IPS DF 6.9 (cell line): ENCODE data around the gene CHN1.

Experiments used
- DNase-seq: peaks from one replicate; pipeline ENCODE4 v3.0.0-alpha.2; 2013; ENCODE audit warnings: low read depth, low spot score
- H3K27ac ChIP-seq: one replicate; pipeline ENCODE4 v1.5.1; 2013; ENCODE audit warnings: low read length, control low read depth
- H3K27me3 ChIP-seq: 2 replicates; pipeline ENCODE4 v1.6.1; 2013; ENCODE audit warnings: mild to moderate bottlenecking, low read length; ENCODE audit not compliant: control insufficient read depth, insufficient read depth
- H3K36me3 ChIP-seq: 2 replicates; pipeline ENCODE4 v1.6.1; 2013; ENCODE audit warnings: low read length; ENCODE audit not compliant: control insufficient read depth, insufficient read depth
- H3K4me1 ChIP-seq: 2 replicates; pipeline ENCODE4 v1.6.1; 2013; ENCODE audit warnings: low read length; ENCODE audit not compliant: control insufficient read depth, insufficient read depth
- H3K4me3 ChIP-seq: 2 replicates; pipeline ENCODE4 v1.5.1; 2013; ENCODE audit warnings: mild to moderate bottlenecking, low read length
- H3K9me3 ChIP-seq: 2 replicates; pipeline ENCODE4 v1.6.1; 2013; ENCODE audit warnings: low read length, inconsistent platforms; ENCODE audit not compliant: control insufficient read depth, insufficient read depth
- WGBS: extraction: QIAGEN DNeasy Blood & Tissue Kit; methylation state at CpG from one replicate; pipeline ENCODE4 v1.1.7; 2013; ENCODE audit warnings: mixed read lengths, missing lambda C conversion rate; ENCODE audit not compliant: insufficient read length, insufficient coverage; 5-methylcytosine and 5-hydroxymethylcytosine counted together

Gene CHN1

GRCh38 chr2:174846218-174846617 is 159.0 kb downstream of the CHN1 start:
- no peaks in the 10 kb centered on the region for H3K27me3 ChIP-seq
- 100% methylated on average over 1 of the region's 1 CpG for WGBS
- no peaks in the 10 kb centered on the region for H3K9me3 ChIP-seq
- H3K4me1 ChIP-seq, result peaks cover 5% of the 10 kb centered on the region
- no peak overlapping the region for H3K27ac ChIP-seq
- no peak for DNase-seq
- H3K36me3 ChIP-seq, result no peaks in the 10 kb centered on the region
- no peak overlapping the region for H3K4me3 ChIP-seq

- no peak for DNase-seq
- WGBS, result no CpG with 5 or more reads among the region's 6 CpGs
- peaks cover 5% of the 10 kb centered on the region; the same call in 1 of the 2 replicates for H3K4me1 ChIP-seq
- no peaks in the 10 kb centered on the region for H3K36me3 ChIP-seq
- H3K27ac ChIP-seq, result no peak overlapping the region
- H3K27me3 ChIP-seq, result no peaks in the 10 kb centered on the region
- H3K9me3 ChIP-seq, result no peaks in the 10 kb centered on the region
- no peak overlapping the region for H3K4me3 ChIP-seq
These were observed 160.9 kb downstream of the CHN1 start for GRCh38 chr2:174844295-174844708.

- Histone ChIP-seq H3K27ac (no peak overlapping the region), H3K27me3 (no peaks in the 10 kb centered on the region), H3K4me3 (no peak overlapping the region), H3K4me1 (peaks cover 5% of the 10 kb centered on the region; the same call in 1 of the 2 replicates), H3K9me3 (no peaks in the 10 kb centered on the region), H3K36me3 (no peaks in the 10 kb centered on the region)
- WGBS, result no CpG with 5 or more reads among the region's 4 CpGs
- no peak for DNase-seq
These were observed 162.7 kb downstream of the CHN1 start for GRCh38 chr2:174842496-174842895.

- DNase-seq, result no peak
- Histone ChIP-seq H3K27me3 (no peaks in the 10 kb centered on the region), H3K4me3 (no peak overlapping the region), H3K27ac (no peak overlapping the region), H3K36me3 (no peaks in the 10 kb centered on the region), H3K9me3 (no peaks in the 10 kb centered on the region), H3K4me1 (peaks cover 3% of the 10 kb centered on the region; the same call in 1 of the 2 replicates)
- WGBS, result no CpG with 5 or more reads among the region's 3 CpGs
These were observed 163.2 kb downstream of the CHN1 start for GRCh38 chr2:174841936-174842335.

GRCh38 chr2:174841350-174841749 is 163.8 kb downstream of the CHN1 start:
- Histone ChIP-seq H3K4me1 (peaks cover 3% of the 10 kb centered on the region; the same call in 1 of the 2 replicates), H3K4me3 (no peak overlapping the region), H3K9me3 (no peaks in the 10 kb centered on the region), H3K27ac (no peak overlapping the region), H3K27me3 (no peaks in the 10 kb centered on the region), H3K36me3 (no peaks in the 10 kb centered on the region)
- no CpG with 5 or more reads among the region's 2 CpGs for WGBS
- DNase-seq, result no peak

- no peaks in the 10 kb centered on the region for H3K27me3 ChIP-seq
- H3K27ac ChIP-seq, result no peak overlapping the region
- H3K36me3 ChIP-seq, result no peaks in the 10 kb centered on the region
- H3K9me3 ChIP-seq, result no peaks in the 10 kb centered on the region
- H3K4me3 ChIP-seq, result no peak overlapping the region
- WGBS, result no CpG with 5 or more reads among the region's 3 CpGs
- peaks cover 4% of the 10 kb centered on the region for H3K4me1 ChIP-seq
- DNase-seq, result no peak
These were observed 164.7 kb downstream of the CHN1 start for GRCh38 chr2:174840436-174840835.

- no peaks in the 10 kb centered on the region for H3K36me3 ChIP-seq
- no peaks in the 10 kb centered on the region for H3K9me3 ChIP-seq
- no peak for DNase-seq
- no peak overlapping the region for H3K4me3 ChIP-seq
- no peak overlapping the region for H3K27ac ChIP-seq
- H3K4me1 ChIP-seq, result peaks cover 4% of the 10 kb centered on the region
- no CpG with 5 or more reads among the region's 3 CpGs for WGBS
- H3K27me3 ChIP-seq, result no peaks in the 10 kb centered on the region
These were observed 165.5 kb downstream of the CHN1 start for GRCh38 chr2:174839662-174840061.

GRCh38 chr2:174836995-174837390 is 168.2 kb downstream of the CHN1 start:
- peaks cover 3% of the 10 kb centered on the region for H3K4me1 ChIP-seq
- no peak overlapping the region for H3K27ac ChIP-seq
- H3K36me3 ChIP-seq, result no peaks in the 10 kb centered on the region
- no peak overlapping the region for H3K4me3 ChIP-seq
- WGBS, result no CpG with 5 or more reads among the region's 1 CpG
- no peak for DNase-seq
- H3K27me3 ChIP-seq, result no peaks in the 10 kb centered on the region
- no peaks in the 10 kb centered on the region for H3K9me3 ChIP-seq

GRCh38 chr2:174836377-174836994 is 168.7 kb downstream of the CHN1 start:
- WGBS, result no CpG with 5 or more reads among the region's 3 CpGs
- H3K27me3 ChIP-seq, result no peaks in the 10 kb centered on the region
- H3K27ac ChIP-seq, result no peak overlapping the region
- H3K4me3 ChIP-seq, result no peak overlapping the region
- no peaks in the 10 kb centered on the region for H3K9me3 ChIP-seq
- H3K36me3 ChIP-seq, result no peaks in the 10 kb centered on the region
- peaks cover 2% of the 10 kb centered on the region for H3K4me1 ChIP-seq
- no peak for DNase-seq

GRCh38 chr2:174835797-174836255 is 169.4 kb downstream of the CHN1 start:
- no peaks in the 10 kb centered on the region for H3K36me3 ChIP-seq
- H3K27me3 ChIP-seq, result no peaks in the 10 kb centered on the region
- H3K4me3 ChIP-seq, result no peak overlapping the region
- no peaks in the 10 kb centered on the region for H3K9me3 ChIP-seq
- H3K4me1 ChIP-seq, result peaks cover 2% of the 10 kb centered on the region
- WGBS, result no CpG with 5 or more reads among the region's 2 CpGs
- no peak for DNase-seq
- H3K27ac ChIP-seq, result no peak overlapping the region

GRCh38 chr2:174833737-174834136 is 171.4 kb downstream of the CHN1 start:
- DNase-seq, result no peak
- whole genome bisulfite sequencing, result no CpG with 5 or more reads among the region's 3 CpGs
- H3K36me3 ChIP-seq, result no peaks in the 10 kb centered on the region

More at GRCh38 chr2:174833737-174834136, 171.4 kb downstream of the CHN1 start:
- Histone ChIP-seq H3K4me3 (no peak overlapping the region), H3K27ac (no peak overlapping the region), H3K27me3 (no peaks in the 10 kb centered on the region), H3K9me3 (no peaks in the 10 kb centered on the region), H3K4me1 (peaks cover 2% of the 10 kb centered on the region)
